Testis (tissue), 3 donors: ENCODE data around the gene LRMDA. TPM values are rescaled to one million over a fixed set of nuclear protein-coding genes. Genes with fewer than 3 reads are reported as not detected.
"Not testable (repeated sequence)": the region's sequence is repeated elsewhere in the genome, so short reads cannot be mapped to it uniquely, and the experiment has no call there.

Experiments used
- DNase-seq: peaks from one replicate; pipeline ENCODE4 v3.0.0-alpha.2; 2019
- H3K27ac ChIP-seq, 2 donors: fragments of 200-600 bp; sonication (generic); one replicate each; pipeline ENCODE4 v1.5.1; 2019
- H3K27me3 ChIP-seq: fragments of 200-600 bp; sonication (generic); one replicate; pipeline ENCODE4 v1.5.1; 2019
- H3K36me3 ChIP-seq: fragments of 200-600 bp; sonication (generic); one replicate; pipeline ENCODE4 v1.5.1; 2017; ENCODE audit warnings: low read depth; ENCODE audit errors: missing control alignments
- H3K4me1 ChIP-seq: fragments of 200-600 bp; sonication (generic); one replicate; pipeline ENCODE4 v1.5.1; 2019
- H3K4me3 ChIP-seq, 2 donors: fragments of 200-600 bp; sonication (generic); one replicate each; pipeline ENCODE4 v1.5.1; 2017 to 2019
- H3K9me3 ChIP-seq: fragments of 200-600 bp; sonication (generic); one replicate; pipeline ENCODE4 v1.5.1; 2017
- CTCF ChIP-seq, 3 experiments: fragments of 450-650 bp in 2 of 3; fragments of 200-600 bp in 1 of 3; sonication (generic) in 1 of 3; IDR thresholded peaks; one replicate each; pipeline ENCODE4 v1.5.1; 2016 to 2019; ENCODE audit warnings: antibody characterized with exemption in 3 of 3, mild to moderate bottlenecking in 2 of 3, moderate library complexity in 1 of 3
- POLR2A ChIP-seq: fragments of 450-650 bp; IDR thresholded peaks from one replicate; pipeline ENCODE4 v1.6.1; 2017; ENCODE audit warnings: antibody characterized with exemption, mild to moderate bottlenecking, moderate library complexity
- WGBS, 2 donors: methylation state at CpG; one replicate each; pipeline ENCODE4 v1.1.5; 2018; 5-methylcytosine and 5-hydroxymethylcytosine counted together
- intact Hi-C: fragments of 100-400 bp; cut with DNase I; formaldehyde crosslinking; loops from one replicate; pipeline ENCODE4 v1.15.1; 2023; ENCODE audit warnings: low total_unique reads
- polyA plus RNA-seq: library from polyadenylated mRNA; stranded (reverse); fragments of 350-450 nt; fragmentation: Illumina TruSeq; extraction: RNeasy Lipid Tissue Mini Kit (QIAGEN cat#74804); gene quantifications from one replicate; pipeline ENCODE4 v1.2.3, GENCODE V29; 2014; ENCODE audit warnings: low read depth, low replicate concordance; ENCODE audit not compliant: insufficient read depth
- total RNA-seq, 2 donors: library from RNA; depleted of rRNA; stranded (reverse); fragments of >200 nt; gene quantifications; one replicate each; pipeline ENCODE4 v1.2.3, GENCODE V29; 2016

The LRMDA gene
- total and polyA plus RNA-seq, 3 donors from 2014 or later, result 7.6 to 13.8 (median 10.6) TPM

- Histone ChIP-seq H3K27me3 (no peaks in the 10 kb centered on the region), H3K27ac (no peak overlapping the region), H3K36me3 (no peaks in the 10 kb centered on the region), H3K4me3 (no peak overlapping the region), H3K4me1 (no peaks in the 10 kb centered on the region), H3K9me3 (no peaks in the 10 kb centered on the region)
- TF ChIP-seq POLR2A, result no peak
- no peak for TF ChIP-seq CTCF (IDR thresholded peaks at IDR 0.05)
- intact Hi-C loops, result no loop called here
- DNase-seq, result no peak
- 76 to 85% methylated on average over 9 of the region's 9 CpGs for WGBS, 2 donors
Observed at GRCh38 chr10:76052682-76053503, 621.5 kb downstream of the LRMDA start.

- no peaks in the 10 kb centered on the region for H3K4me1 ChIP-seq
- DNase-seq, result no peak
- WGBS, 2 donors, result 100% methylated on average over 3 of the region's 3 CpGs; no CpG with 5 or more reads in 1 of the 2 donors
- H3K9me3 ChIP-seq, result no peaks in the 10 kb centered on the region
- H3K27me3 ChIP-seq, result no peaks in the 10 kb centered on the region
- no peaks in the 10 kb centered on the region for H3K36me3 ChIP-seq
- TF ChIP-seq POLR2A (no peak), CTCF (IDR thresholded peaks at IDR 0.05) (no peak)
- no peak overlapping the region for H3K4me3 ChIP-seq
- intact Hi-C loops, result no loop called here
- no peak overlapping the region for H3K27ac ChIP-seq
Observed at GRCh38 chr10:76055466-76055865, 624.0 kb downstream of the LRMDA start.

- intact Hi-C loops, result no loop called here
- Histone ChIP-seq H3K36me3 (no peaks in the 10 kb centered on the region), H3K9me3 (no peaks in the 10 kb centered on the region), H3K4me3 (no peak overlapping the region), H3K27me3 (no peaks in the 10 kb centered on the region), H3K4me1 (no peaks in the 10 kb centered on the region), H3K27ac (no peak overlapping the region)
- 100% methylated on average over 1 of the region's 1 CpG for WGBS, 2 donors
- TF ChIP-seq CTCF (IDR thresholded peaks at IDR 0.05) (no peak), POLR2A (no peak)
- no peak for DNase-seq
Observed at GRCh38 chr10:76055963-76056362, 624.5 kb downstream of the LRMDA start.

GRCh38 chr10:76060993-76061392 lies 629.6 kb downstream of the LRMDA start:
- intact Hi-C loops, H3K4me1 ChIP-seq, H3K27ac ChIP-seq, H3K27me3 ChIP-seq, H3K4me3 ChIP-seq, DNase-seq, H3K9me3 ChIP-seq, H3K36me3 ChIP-seq: not testable (repeated sequence)
- WGBS, 2 donors, result 93 to 97% methylated on average over 2 of the region's 2 CpGs

GRCh38 chr10:76066457-76066856 lies 635.0 kb downstream of the LRMDA start:
- no peak for DNase-seq
- H3K27ac ChIP-seq, result no peak overlapping the region
- no peak overlapping the region for H3K4me3 ChIP-seq
- peaks cover 4% of the 10 kb centered on the region for H3K4me1 ChIP-seq
- H3K9me3 ChIP-seq, result no peaks in the 10 kb centered on the region
- TF ChIP-seq POLR2A (no peak), CTCF (IDR thresholded peaks at IDR 0.05) (no peak)
- H3K36me3 ChIP-seq, result no peaks in the 10 kb centered on the region
- no peaks in the 10 kb centered on the region for H3K27me3 ChIP-seq
- WGBS, 2 donors, result 86 to 87% methylated on average over 1 of the region's 1 CpG
- intact Hi-C loops, result no loop called here
